Loucy (cell line): ENCODE data around the gene ASAH2.

ENCODE experiments used
- H2AFZ ChIP-seq: fragments of 200-600 bp; sonication (generic); 2 replicates; pipeline ENCODE4 v1.6.0; 2016; ENCODE audit warnings: antibody characterized with exemption, mild to moderate bottlenecking, low read length, moderate library complexity
- H3F3A ChIP-seq: fragments of 200-600 bp; 2 replicates; pipeline ENCODE4 v1.6.0; 2016; ENCODE audit warnings: antibody characterized with exemption, low read depth, mild to moderate bottlenecking
- H3K27me3 ChIP-seq: fragments of 200-600 bp; sonication (generic); 2 replicates; pipeline ENCODE4 v1.6.1; 2014; ENCODE audit warnings: low read length, mild to moderate bottlenecking; ENCODE audit not compliant: insufficient read depth, poor library complexity, severe bottlenecking
- H3K36me3 ChIP-seq: fragments of 200-600 bp; sonication (generic); 2 replicates; pipeline ENCODE4 v1.6.1; 2016; ENCODE audit warnings: low read length; ENCODE audit not compliant: insufficient read depth
- H3K4me1 ChIP-seq: fragments of 200-600 bp; sonication (generic); 2 replicates; pipeline ENCODE4 v1.5.1; 2014; ENCODE audit warnings: low read length, mild to moderate bottlenecking; ENCODE audit not compliant: insufficient read depth, poor library complexity, severe bottlenecking
- H3K4me2 ChIP-seq: fragments of 200-600 bp; sonication (generic); 2 replicates; pipeline ENCODE4 v1.6.0; 2014; ENCODE audit warnings: antibody characterized with exemption, low read length, low read depth, mild to moderate bottlenecking; ENCODE audit not compliant: poor library complexity, severe bottlenecking
- H3K4me3 ChIP-seq: fragments of 200-600 bp; sonication (generic); 2 replicates; pipeline ENCODE4 v1.5.1; 2014; ENCODE audit warnings: low read length, mild to moderate bottlenecking, mixed read lengths; ENCODE audit not compliant: poor library complexity, severe bottlenecking
- H3K79me2 ChIP-seq: fragments of 200-600 bp; sonication (generic); 2 replicates; pipeline ENCODE4 v1.6.1; 2014; ENCODE audit warnings: low read length; ENCODE audit not compliant: insufficient read depth
- H3K9ac ChIP-seq: fragments of 200-600 bp; sonication (generic); 2 replicates; pipeline ENCODE4 v1.6.0; 2014; ENCODE audit warnings: mild to moderate bottlenecking, low read depth, low read length, moderate library complexity; ENCODE audit not compliant: poor library complexity, severe bottlenecking
- H3K9me2 ChIP-seq: fragments of 200-600 bp; sonication (generic); replicated peaks from 2 replicates; pipeline ENCODE4 v1.6.1; 2016; ENCODE audit warnings: low read depth, low read length, mixed read lengths
- H3K9me3 ChIP-seq: fragments of 200-600 bp; sonication (generic); 2 replicates; pipeline ENCODE4 v1.6.1; 2014; ENCODE audit warnings: mild to moderate bottlenecking, antibody characterized with exemption, low read length, low read depth; ENCODE audit not compliant: insufficient read depth
- H4K20me1 ChIP-seq: fragments of 200-600 bp; sonication (generic); 2 replicates; pipeline ENCODE4 v1.6.0; 2014; ENCODE audit warnings: antibody characterized with exemption, low read length, mild to moderate bottlenecking; ENCODE audit not compliant: insufficient read depth, poor library complexity, severe bottlenecking
- EZH2phosphoT487 ChIP-seq: fragments of 200-600 bp; IDR thresholded peaks from 2 replicates; pipeline ENCODE4 v1.6.1; 2018; ENCODE audit warnings: antibody characterized with exemption, mild to moderate bottlenecking, moderate library complexity, borderline replicate concordance
- TF ChIP-seq, protein P1 (sequence below): fragments of 200-600 bp; sonication (generic); conservative IDR thresholded peaks from 2 replicates; pipeline ENCODE4 v1.5.1; 2014; ENCODE audit warnings: mild to moderate bottlenecking, antibody characterized with exemption, low read length

The ASAH2 gene

GRCh38 chr10:50294582-50294981 is 43.3 kb upstream of the ASAH2 start:
- H2AFZ ChIP-seq: no peak overlapping the region
- TF ChIP-seq EZH2phosphoT487: no peak
- TF ChIP-seq, protein P1, sequence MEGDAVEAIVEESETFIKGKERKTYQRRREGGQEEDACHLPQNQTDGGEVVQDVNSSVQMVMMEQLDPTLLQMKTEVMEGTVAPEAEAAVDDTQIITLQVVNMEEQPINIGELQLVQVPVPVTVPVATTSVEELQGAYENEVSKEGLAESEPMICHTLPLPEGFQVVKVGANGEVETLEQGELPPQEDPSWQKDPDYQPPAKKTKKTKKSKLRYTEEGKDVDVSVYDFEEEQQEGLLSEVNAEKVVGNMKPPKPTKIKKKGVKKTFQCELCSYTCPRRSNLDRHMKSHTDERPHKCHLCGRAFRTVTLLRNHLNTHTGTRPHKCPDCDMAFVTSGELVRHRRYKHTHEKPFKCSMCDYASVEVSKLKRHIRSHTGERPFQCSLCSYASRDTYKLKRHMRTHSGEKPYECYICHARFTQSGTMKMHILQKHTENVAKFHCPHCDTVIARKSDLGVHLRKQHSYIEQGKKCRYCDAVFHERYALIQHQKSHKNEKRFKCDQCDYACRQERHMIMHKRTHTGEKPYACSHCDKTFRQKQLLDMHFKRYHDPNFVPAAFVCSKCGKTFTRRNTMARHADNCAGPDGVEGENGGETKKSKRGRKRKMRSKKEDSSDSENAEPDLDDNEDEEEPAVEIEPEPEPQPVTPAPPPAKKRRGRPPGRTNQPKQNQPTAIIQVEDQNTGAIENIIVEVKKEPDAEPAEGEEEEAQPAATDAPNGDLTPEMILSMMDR: no peak
- H3K9ac ChIP-seq: no peak overlapping the region
- no peaks in the 10 kb centered on the region for H3K36me3 ChIP-seq
- no peaks in the 10 kb centered on the region for H3K79me2 ChIP-seq
- H3K27me3 ChIP-seq: no peaks in the 10 kb centered on the region
- H3F3A ChIP-seq: no peaks in the 10 kb centered on the region
- no peak overlapping the region for H3K4me2 ChIP-seq
- H3K9me2 ChIP-seq: no peaks in the 10 kb centered on the region
- H3K9me3 ChIP-seq: no peaks in the 10 kb centered on the region
- H4K20me1 ChIP-seq: no peaks in the 10 kb centered on the region
- H3K4me3 ChIP-seq: no peak overlapping the region
- H3K4me1 ChIP-seq: no peaks in the 10 kb centered on the region

DNA sequence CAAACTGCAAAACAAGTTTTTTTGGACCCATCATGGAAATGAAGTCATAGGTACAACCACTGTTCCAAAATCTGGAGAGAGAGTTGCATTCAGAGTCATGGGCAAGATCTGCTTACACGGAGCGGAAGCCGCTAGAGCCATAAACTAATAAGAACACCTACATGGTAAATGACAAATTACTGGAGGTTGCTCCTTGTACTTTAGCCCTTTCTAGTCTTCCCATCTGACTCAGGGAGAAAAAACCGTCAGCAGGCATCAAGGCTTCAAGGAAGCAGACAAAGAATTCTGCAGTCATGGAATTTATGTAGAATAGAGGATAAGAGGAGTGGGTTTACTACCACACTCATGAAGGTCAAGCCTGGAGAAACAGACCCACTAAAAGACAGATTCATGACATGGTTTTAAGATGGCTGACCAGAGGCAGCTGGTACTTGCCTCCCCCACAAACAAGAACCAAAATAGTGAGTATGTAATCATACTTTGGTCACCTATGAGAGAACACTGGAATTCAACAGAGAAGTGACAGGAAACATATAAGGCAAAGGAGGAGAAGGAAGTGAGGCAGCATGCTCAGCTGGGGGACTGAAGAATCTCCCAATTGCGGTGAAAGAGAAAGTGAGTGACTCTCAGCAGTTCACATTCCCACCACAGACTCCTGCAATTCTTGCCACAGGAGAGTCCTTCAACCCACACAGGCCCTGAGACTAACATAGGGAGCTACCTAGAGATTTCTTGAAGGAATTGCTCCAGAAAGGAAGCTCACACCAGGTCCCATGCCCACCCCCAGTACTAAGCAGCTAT is 42.4 kb upstream of the ASAH2 start:
- no peaks in the 10 kb centered on the region for H3K36me3 ChIP-seq
- no peak overlapping the region for H3K4me3 ChIP-seq
- H3K9ac ChIP-seq: no peak overlapping the region
- TF ChIP-seq, protein P1: no peak
- TF ChIP-seq EZH2phosphoT487: no peak
- H3K27me3 ChIP-seq: no peaks in the 10 kb centered on the region
- H3K4me2 ChIP-seq: no peak overlapping the region
- H3F3A ChIP-seq: no peaks in the 10 kb centered on the region
- no peaks in the 10 kb centered on the region for H3K9me3 ChIP-seq
- H2AFZ ChIP-seq: no peak overlapping the region
- no peaks in the 10 kb centered on the region for H4K20me1 ChIP-seq
- H3K79me2 ChIP-seq: no peaks in the 10 kb centered on the region
- no peaks in the 10 kb centered on the region for H3K4me1 ChIP-seq
- H3K9me2 ChIP-seq: no peaks in the 10 kb centered on the region

DNA sequence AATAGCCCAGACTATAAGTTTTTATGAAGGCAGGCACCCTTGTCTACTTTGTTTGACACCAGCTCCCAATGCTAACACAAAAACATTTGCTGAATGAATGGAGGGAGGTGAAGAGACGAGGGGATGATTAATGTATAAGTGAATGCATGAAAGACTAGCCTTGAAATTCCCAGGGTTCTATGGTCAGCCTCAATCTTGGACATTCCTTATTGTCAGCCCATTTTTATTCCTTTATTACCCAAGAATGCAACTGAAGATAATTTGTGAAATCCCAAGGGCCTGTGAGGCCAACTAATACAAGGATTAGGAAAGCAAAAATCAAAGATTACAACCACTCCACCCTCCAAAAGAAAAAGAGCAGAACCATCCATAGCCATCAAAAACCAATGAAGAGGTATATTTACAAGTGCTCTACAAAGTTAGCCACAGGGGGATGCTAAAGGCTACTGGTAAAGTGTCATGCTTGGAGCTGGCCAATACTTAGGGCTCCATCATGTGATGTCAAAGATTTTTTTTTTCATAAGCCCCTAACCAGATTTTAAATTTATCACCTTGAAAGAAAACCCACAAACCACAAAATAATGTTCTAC is 40.0 kb upstream of the ASAH2 start:
- H3K36me3 ChIP-seq: no peaks in the 10 kb centered on the region
- no peak overlapping the region for H3K4me3 ChIP-seq
- H3K27me3 ChIP-seq: no peaks in the 10 kb centered on the region
- no peak overlapping the region for H3K4me2 ChIP-seq
- no peaks in the 10 kb centered on the region for H3K9me2 ChIP-seq
- no peaks in the 10 kb centered on the region for H3K79me2 ChIP-seq
- H4K20me1 ChIP-seq: no peaks in the 10 kb centered on the region
- H2AFZ ChIP-seq: no peak overlapping the region
- no peaks in the 10 kb centered on the region for H3F3A ChIP-seq
- TF ChIP-seq, protein P1: peak; percentile 46
- no peak for TF ChIP-seq EZH2phosphoT487
- H3K4me1 ChIP-seq: no peaks in the 10 kb centered on the region
- H3K9me3 ChIP-seq: no peaks in the 10 kb centered on the region
- no peak overlapping the region for H3K9ac ChIP-seq
